ENCODE results near the gene TPM4. TPM values are rescaled to one million over a fixed set of nuclear protein-coding genes. Genes with fewer than 3 reads are reported as not detected.
"Not testable (repeated sequence)": the region's sequence is repeated elsewhere in the genome, so short reads cannot be mapped to it uniquely, and the experiment has no call there.

The TPM4 gene
- total RNA-seq, 1 donor from 2014 or later = 386 TPM

DNA sequence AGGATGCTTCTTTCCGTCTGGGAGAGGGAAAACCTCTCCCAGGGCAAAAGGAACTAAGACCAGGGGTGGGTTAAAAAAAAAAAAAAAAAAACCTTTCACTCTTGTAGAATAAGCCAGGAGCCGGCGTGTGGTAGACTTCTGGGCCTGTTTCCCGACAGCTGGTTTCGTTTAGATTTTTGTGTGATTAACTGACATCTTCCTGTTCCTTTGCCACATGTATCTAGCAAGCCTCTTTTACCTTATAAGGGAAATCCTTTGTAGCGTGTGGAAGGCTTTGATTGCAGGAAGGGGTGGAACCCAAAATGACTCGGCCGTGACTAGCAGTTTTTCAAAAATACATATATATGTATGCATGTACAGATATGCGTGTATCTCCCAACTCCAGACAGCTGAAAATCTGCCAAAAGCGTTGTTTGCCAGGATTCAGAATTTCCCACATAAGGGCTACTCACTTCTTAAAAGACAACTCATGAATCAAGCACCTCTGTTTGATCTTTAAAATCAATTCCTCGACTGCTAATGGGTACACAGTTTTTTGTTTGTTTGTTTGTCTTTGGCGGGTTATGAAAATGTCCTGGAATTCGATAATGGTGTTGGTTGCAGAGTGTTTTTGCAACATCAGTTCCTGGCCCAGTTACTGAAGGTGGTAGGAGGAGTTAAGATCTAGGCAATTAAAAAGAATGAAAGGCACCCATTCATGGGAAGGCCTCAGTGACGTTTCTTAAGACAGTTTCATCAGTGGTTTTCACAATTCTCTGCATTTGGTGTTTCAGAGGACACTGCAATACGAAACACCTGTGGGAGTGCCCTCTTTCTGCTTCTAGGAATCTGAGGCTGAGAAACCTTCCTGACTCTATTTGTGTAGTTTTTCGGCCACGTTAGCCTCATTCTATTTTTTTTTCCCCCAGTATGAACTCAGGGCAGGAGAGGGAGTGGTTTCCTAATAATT lies 2.7 kb downstream of the TPM4 start:
- ATAC-seq = peak; percentile 18

DNA sequence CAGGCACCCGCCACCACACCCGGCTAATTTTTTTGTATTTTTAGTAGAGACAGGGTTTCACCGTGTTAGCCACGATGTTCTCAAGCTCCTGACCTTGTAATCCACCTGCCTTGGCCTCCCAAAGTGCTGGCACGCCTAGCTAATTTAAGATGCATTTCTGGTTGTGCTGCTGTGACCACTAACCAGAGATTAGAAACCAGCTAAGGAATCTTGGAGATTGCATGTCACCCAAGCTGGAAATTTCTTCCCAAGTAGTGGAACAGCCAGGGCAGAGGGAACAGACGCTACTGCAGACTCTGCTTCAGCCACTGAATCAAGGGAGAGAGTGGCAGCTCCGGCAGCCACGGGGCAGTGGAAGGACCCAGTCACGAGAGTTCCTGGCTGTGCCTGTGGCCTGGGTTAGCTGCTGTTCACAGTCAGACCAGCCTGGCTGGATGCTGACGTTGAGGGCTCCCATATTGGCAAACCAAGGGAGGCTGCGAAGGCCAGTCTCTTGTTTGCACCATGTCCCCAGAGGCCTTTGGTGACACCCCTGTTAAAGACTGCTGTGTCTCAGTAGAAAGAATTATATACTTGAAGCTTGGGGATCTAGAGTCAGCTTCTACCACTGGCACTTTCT lies 7.9 kb downstream of the TPM4 start:
- Histone ChIP-seq H3K4me3 (no peak overlapping the region), H3K4me1 (peaks cover 82% of the 10 kb centered on the region), H3K27me3 (no peaks in the 10 kb centered on the region), H3K27ac (peak overlapping the region; percentile 60), H3K9me3 (no peaks in the 10 kb centered on the region), H3K36me3 (peaks cover 85% of the 10 kb centered on the region)
- TF ChIP-seq CTCF (IDR thresholded peaks at IDR 0.05) = no peak
- DNase-seq (no peak), ATAC-seq (no peak)
- intact Hi-C loops (cut with DNase I) = no loop called here

More for the DNA sequence above, 2.7 kb downstream of the TPM4 start:
- H3K9me3 ChIP-seq = no peaks in the 10 kb centered on the region
- TF ChIP-seq CTCF (IDR thresholded peaks at IDR 0.05) = no peak
- intact Hi-C loops (cut with DNase I) = no loop called here
- H3K4me1 ChIP-seq = peaks cover 54% of the 10 kb centered on the region
- peaks cover 34% of the 10 kb centered on the region for H3K36me3 ChIP-seq
- peak overlapping the region; percentile 97 for H3K27ac ChIP-seq
- H3K4me3 ChIP-seq = peak overlapping the region; percentile 93
- peak; percentile 60 for DNase-seq
- H3K27me3 ChIP-seq = no peaks in the 10 kb centered on the region

DNA sequence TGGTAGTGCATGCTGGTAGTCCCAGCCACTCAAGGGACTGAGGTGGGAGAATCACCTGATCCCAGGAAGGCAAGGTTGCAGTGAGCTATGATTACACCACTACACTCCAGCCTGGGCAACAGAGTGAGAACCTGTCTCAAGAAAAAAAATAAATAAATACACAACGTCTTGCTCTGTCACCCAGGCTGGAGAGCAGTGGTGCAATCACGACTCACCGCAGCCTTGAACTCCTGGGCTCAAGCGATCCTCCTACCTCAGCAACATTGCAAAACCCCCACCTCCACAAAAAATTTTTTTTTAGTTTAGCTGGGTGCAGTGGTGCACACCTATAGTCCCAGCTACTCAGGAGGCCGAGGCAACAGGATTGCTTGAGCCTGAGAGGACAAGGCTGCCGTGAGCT lies 8.8 kb downstream of the TPM4 start:
- Histone ChIP-seq H3K27ac (peak overlapping the region; percentile 68), H3K36me3 (peaks cover 94% of the 10 kb centered on the region), H3K9me3 (no peaks in the 10 kb centered on the region), H3K27me3 (no peaks in the 10 kb centered on the region), H3K4me3 (no peak overlapping the region), H3K4me1 (peaks cover 73% of the 10 kb centered on the region)
- intact Hi-C loops (cut with DNase I) = no loop called here
- DNase-seq (peak; percentile 77), ATAC-seq (peak; percentile 45)
- TF ChIP-seq CTCF (IDR thresholded peaks at IDR 0.05) = no peak

DNA sequence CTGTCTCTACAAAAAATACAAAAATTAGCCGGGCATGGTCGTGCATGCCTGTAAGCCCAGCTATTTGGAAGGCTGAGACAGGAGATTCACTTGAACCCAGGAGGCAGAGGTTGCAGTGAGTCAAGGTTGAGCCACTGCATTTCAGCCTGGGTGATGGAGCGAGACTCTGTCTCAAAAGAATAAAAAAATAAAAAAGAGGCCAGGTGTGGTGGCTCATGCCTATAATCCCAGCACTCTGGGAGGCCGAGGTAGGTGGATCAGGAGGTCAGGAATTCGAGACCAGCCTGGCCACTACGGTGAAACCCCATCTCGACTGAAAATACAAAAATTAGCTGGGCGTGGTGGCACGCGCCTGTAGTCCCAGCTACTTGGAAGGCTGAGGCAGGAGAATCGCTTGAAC lies 11.1 kb downstream of the TPM4 start:
- H3K27me3 ChIP-seq; H3K9me3 ChIP-seq; intact Hi-C loops (cut with DNase I); DNase-seq; ATAC-seq; H3K4me3 ChIP-seq: not testable (repeated sequence)
- H3K4me1 ChIP-seq = peaks cover 56% of the 10 kb centered on the region
- peak overlapping the region; percentile 71 for H3K27ac ChIP-seq
- peaks cover 99% of the 10 kb centered on the region for H3K36me3 ChIP-seq

GRCh38 chr19:16087940-16088339 lies 11.6 kb downstream of the TPM4 start:
- no peaks in the 10 kb centered on the region for H3K27me3 ChIP-seq
- no peaks in the 10 kb centered on the region for H3K9me3 ChIP-seq
- peaks cover 99% of the 10 kb centered on the region for H3K36me3 ChIP-seq
- H3K27ac ChIP-seq = peak overlapping the region; percentile 76
- intact Hi-C loops (cut with DNase I) = no loop called here
- H3K4me3 ChIP-seq = no peak overlapping the region
- DNase-seq (no peak), ATAC-seq (peak; percentile 3)
- peaks cover 55% of the 10 kb centered on the region for H3K4me1 ChIP-seq
- no peak for TF ChIP-seq CTCF (IDR thresholded peaks at IDR 0.05)

Measured in upper lobe of right lung (tissue), 1 donor.